Hematopoietic multipotent progenitor cell treated with erythropoietin and hydrocortisone succinate and interleukin-3 and kit ligand, for 6 days (in vitro differentiated cells): ENCODE results near the gene PDE6A.
A peak's percentile ranks its signal among the peaks of the same experiment; 100 is the strongest.

Experiments
- DNase-seq: peaks from one replicate; pipeline ENCODE4 v3.0.0-alpha.2; 2015

PDE6A gene

DNA sequence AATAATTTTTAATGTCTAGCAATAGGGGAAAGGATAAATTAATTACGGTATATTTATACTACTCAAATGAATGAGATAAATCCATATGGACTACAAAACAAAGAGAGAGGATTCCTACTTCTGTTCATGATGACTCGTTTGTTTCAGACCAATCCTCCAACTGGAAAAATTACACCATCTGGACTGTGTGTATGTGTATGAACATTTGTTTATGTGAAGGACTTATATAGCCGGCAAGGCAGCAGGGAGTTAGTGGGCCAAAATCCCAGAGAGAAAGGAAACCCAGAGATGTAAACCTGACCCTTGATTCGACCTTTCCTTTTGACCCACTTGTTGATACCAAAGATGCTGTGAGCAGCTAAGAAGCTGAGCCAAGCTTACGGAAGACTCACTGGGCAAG lies 20.1 kb downstream of the PDE6A start:
- no peak for DNase-seq

DNA sequence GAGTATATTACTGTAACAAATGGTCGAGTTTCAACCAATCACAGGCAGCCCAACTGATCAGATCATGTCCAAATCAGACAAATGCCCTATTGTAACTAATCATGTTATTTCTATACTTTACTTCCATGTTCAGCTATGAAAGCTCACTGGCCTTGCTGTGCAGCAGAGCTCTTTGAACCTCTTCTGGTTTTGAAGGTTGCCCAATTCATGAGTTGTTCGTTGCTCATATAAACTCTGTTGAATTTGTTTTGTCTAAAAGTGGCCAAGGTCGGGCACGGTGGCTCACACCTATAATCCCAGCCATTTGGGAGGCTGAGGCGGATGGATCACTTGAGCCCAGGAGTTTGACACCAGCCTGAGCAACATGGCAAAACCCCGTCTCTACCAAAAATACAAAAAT lies 21.6 kb downstream of the PDE6A start:
- DNase-seq = no peak

GRCh38 chr5:149921597-149921996 lies 23.0 kb downstream of the PDE6A start:
- no peak for DNase-seq

- no peak for DNase-seq
Measured at GRCh38 chr5:149917073-149917676, 27.4 kb downstream of the PDE6A start.

DNA sequence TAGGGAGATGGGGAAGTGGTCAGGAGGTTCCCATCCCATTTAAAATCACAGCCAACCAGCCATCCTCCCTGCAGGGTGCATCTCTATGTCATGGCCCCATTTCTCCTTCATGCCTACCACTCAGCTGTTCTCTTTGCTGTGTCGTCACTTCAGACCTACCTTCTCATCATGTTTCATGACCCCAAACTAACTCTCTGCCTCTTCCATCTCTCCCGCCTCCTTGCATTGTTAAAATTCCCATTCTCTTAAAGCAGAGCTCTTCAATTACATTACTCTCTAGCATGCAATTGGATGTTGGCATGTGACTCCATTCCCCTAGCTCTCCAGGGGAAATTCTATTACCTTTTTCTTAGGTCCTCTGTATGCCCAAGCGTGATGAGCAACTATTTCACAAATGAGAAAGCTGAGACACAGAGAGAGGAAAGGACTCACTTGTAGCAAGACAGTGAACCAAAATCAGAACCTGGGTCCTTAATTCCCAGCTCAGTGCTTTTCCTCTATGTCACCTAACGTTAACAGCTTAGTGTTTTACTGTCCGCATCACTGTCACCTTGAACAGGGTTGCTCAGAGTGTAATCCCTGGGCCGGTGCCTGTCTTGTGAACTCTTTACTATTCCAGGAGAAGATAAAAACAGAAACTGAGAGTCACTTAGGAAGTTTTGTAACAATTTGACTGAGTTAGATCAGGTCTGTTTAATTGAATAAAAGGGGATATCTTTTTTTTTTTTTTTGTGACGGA lies 28.1 kb downstream of the PDE6A start:
- DNase-seq = no peak

DNA sequence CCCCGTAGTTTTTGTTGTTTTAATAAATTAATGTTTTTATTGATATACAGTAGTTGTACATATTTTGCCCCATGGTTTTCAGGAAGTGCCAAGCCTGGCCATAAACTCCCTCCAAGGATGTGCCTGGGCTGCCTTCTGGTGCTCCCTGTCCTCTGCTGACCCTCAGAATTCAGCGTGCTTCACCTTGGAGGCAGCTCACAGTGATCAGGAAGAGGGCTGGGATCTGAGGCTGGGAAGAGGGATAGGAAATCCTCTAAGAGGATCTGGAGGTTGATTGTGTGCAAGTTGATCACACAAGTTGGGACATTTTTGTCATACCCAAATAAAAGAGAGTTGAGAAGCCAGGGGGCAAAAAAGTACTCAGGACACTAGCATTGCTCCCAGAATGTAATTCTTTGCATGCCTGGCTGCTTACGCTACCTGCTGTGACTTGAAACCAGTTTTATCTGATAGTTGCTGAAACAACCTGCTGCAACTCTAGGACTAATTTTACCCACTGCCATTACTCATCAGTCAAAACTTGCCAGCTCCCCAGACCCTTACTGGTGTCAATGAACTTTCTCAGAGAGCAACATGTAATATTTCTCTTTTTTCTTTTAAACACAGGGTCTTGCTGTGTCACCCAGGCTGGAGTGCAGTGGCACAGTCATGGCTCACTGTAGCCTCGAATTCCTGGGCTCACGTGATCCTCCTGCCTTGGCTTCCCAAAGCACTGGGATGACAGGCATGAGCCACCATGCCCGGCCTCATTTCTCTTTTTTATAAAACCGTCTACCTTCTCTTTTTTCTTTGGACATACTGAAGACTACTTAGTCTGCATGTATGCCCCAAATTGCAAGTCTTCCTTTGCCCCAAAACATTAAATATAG lies 29.0 kb downstream of the PDE6A start:
- DNase-seq = no peak

DNA sequence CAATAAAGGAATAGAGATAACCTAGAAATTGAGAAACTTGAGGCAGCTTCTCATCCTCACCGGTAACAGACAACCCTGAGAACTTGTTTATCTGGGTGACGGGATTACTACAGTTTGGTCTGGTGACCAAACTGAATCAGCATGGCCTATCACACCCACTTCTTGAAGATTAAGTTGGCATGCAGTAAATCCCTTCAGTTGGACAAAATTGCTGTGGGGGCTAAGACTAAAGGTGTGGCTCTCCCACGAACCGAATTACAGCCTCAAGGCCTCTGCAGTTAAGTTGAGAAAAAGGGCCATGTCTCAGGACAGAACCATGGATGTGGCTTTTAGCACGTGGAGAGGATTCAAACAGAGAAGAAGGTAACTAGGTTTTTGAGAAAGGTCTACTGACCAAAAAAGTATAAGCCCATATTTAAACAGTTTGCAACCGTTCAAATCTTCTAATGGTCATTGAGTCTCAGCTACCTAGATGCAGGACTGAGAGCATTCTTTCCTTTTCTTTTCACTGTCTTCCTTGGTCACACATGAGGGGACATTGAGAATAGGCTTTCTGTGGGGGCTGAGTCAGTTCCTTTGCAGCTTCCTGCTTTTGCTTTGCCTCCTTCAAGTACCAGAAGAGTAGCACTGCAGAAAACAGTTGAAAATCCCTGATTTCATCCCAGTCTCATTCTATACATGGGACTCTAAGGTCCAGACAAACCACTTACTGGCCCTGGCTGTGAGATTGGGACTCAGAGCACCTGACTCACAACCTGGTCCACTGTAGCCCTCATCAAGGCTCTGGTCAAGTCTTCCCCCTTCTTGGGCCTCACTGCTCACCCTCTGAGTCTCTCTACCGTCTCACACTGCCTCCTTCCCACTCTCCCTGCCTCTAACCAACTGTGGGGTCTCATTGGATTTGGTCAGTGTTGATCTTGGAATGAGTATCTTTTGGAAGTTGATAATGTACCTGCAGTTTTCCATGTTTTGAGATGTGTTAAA lies 30.9 kb downstream of the PDE6A start:
- peak; percentile 96 for DNase-seq

GRCh38 chr5:149912226-149912871 lies 32.2 kb downstream of the PDE6A start:
- DNase-seq = peak; percentile 93

DNA sequence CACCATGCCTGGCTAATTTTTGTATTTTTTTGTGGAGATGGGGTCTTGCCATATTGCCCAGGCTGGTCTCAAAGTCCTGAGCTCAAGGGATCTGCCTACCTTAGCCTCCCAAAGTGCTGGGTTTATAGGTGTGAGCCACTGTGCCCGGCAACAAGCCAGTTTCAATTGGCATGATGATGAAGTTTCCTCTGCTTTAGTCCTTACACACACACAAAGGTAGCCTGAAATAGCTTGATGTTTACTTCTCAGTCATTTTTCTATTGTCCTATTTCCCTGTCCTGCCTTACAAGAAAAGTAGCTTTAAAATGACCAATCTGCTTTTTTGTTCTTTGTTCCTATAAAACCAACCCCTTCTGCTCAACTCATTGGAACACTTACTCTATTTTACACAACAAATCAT lies 33.6 kb downstream of the PDE6A start:
- no peak for DNase-seq

DNA sequence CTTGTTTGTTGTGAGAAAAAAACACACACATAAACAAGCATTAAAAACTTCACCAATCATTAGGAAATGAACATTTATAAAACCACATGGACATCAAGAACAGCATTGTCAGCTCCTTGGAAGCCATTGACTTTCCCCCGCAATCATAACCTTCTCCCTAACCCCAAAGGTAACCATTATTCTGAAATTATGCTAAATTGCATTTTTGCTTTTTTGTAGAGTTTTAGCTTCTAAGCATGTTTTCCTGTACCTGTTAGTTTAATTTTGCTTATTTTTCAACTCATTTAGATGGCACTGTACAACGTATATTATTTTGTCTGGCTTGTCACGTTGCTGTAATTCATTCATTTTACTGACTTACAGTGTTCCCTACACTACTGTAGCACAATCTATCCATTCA lies 36.8 kb downstream of the PDE6A start:
- no peak for DNase-seq

GRCh38 chr5:149904977-149905376 lies 39.6 kb downstream of the PDE6A start:
- DNase-seq = no peak

DNA sequence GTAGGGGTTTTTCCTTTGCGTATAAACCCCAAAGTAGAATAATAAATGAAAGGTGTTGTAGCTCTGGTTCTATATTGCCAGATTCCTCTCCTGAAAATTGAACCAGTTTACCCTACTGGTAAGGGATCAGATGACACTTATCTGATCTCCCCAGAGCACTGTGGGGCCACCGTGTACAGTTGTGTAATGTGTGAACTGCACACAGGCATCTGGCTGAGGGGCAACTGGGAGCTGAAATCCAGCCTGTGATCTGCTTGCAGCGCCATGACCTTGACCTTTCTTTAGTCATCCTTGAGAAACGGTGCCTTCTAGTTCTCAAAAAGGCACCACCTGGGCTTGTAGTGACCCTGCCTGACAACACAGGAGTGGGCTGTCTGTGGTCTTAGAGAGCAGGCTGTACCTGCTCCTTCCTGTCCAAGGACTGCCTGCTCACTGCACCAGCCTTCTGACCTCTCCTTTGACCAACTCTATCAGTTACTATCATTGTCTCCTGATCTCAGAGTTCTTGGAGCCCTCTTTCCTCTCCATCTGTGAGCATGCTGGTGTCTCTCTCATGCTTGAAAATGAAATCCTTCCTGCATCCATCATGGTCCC lies 40.2 kb downstream of the PDE6A start:
- DNase-seq = peak; percentile 49

GRCh38 chr5:149903404-149903803 lies 41.2 kb downstream of the PDE6A start:
- DNase-seq = no peak

DNA sequence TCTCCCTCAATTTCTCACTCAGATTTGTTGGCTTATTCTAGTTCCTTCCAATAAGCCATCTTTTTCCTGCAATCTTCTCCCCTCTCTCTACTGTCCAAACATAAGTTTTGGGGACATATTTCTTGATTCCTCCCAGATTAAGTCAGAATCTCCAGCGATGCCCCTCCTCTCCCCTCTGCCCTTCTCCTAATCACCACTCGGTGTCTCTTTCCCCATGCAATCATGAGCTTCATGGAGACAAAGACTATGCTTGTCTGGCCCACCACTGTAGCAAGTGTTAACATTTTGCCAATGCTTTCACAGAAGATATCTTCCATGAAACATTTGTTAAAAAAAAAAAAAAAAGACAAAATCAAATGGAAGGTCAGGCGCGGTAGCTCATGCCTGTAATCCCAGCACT lies 42.4 kb downstream of the PDE6A start:
- peak; percentile 75 for DNase-seq

GRCh38 chr5:149901511-149901910 lies 43.1 kb downstream of the PDE6A start:
- DNase-seq = no peak

GRCh38 chr5:149900390-149900789 lies 44.2 kb downstream of the PDE6A start:
- no peak for DNase-seq

DNA sequence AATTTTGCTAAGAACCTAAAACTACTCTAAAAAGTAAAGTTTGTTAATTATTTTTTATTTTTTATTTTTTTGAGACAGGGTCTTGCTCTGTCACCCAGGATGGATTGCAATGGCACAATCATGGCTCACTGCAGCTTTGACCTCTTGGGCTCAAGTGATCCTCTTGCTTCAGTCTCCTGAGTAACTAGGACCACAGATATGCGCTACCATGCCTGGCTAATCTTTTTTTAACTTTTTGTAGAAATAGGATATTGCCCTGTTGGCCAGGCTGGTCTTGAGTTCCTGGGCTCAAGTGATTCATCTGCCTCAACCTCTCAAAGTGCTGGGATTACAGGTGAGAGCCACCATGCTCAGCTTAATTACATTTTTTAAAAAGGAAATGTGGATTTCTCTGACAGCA lies 45.8 kb downstream of the PDE6A start:
- DNase-seq = no peak

- DNase-seq = peak; percentile 64
Measured at GRCh38 chr5:149895416-149896345, 48.9 kb downstream of the PDE6A start.

DNA sequence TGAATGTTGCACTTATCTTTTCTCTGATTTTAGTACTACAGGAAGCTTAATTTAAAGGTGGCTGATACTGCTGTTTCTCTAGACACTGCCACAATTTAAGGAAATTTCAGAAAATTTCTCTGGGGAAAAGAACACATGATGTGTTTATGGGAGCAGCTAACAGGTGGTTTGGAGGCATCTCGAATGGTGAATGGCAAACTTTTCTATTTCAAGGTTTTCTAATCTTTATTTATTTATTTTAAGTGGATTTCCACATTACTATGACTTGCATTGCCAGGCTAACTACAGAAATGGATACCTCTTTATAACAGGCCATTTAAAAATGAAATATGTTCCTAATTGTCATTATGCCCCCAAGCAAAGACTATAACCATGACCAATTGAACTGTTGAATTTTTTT lies 50.4 kb downstream of the PDE6A start:
- DNase-seq = no peak

DNA sequence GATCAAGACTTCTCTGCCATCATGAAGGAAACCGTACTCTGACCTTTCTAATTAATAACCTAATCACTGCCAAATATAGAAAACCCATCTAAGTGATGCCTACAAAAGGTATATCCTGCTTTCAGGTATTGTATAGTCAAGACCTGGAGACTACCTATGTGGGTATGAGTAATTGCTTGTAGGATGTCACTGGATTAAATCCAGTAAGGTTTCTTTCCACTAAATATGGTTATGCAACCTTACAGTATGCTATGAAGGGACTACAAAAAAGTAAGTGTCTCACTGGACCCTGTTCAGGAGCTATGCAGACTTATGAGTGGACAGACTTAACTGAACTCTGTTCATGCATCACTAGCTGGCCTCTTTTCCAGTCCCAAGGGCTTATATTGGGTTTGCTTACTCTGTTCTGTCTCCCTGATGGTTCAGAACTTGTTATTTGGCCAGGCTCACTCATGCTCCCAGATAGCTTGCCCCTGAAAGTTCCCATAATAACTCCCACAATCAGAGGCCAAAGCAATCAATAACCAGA lies 51.1 kb downstream of the PDE6A start:
- no peak for DNase-seq
